Vagina (tissue), 2 donors: ENCODE data around the gene KRTAP16-1.

Experiments used
- CTCF ChIP-seq, 3 experiments: fragments of 450-650 bp in 2 of 3; fragments of 200-600 bp in 1 of 3; sonication (generic) in 1 of 3; IDR thresholded peaks; one replicate each; pipeline ENCODE4 v1.5.1; 2017 to 2019; ENCODE audit warnings: antibody characterized with exemption in 3 of 3, mild to moderate bottlenecking in 2 of 3, moderate library complexity in 2 of 3
- POLR2A ChIP-seq, 2 donors: fragments of 450-650 bp; IDR thresholded peaks; one replicate each; pipeline ENCODE4 v1.6.1; 2017; ENCODE audit warnings: antibody characterized with exemption in 2 of 2, mild to moderate bottlenecking in 2 of 2, moderate library complexity in 2 of 2
- POLR2AphosphoS5 ChIP-seq, 2 donors: sonication (generic); formaldehyde crosslinking; IDR thresholded peaks; one replicate each; pipeline ENCODE4 v1.9.0; 2017; ENCODE audit warnings: antibody characterized with exemption in 2 of 2, mild to moderate bottlenecking in 2 of 2, low read depth in 1 of 2; ENCODE audit not compliant: insufficient read depth in 1 of 2

GRCh38 chr17:41324180-41325075, 15.3 kb upstream of the KRTAP16-1 start:
- TF ChIP-seq CTCF (IDR thresholded peaks at IDR 0.05): no peak
- TF ChIP-seq POLR2AphosphoS5 (IDR thresholded peaks at IDR 0.05; ENCODE audit: insufficient read depth in 1 of 2, low read depth in 1 of 2): no peak
- TF ChIP-seq POLR2A (IDR thresholded peaks at IDR 0.05): no peak
